Loucy (cell line): ENCODE measurements around the gene UBL4B.

Experiments
- CTCF ChIP-seq: fragments of 200-600 bp; sonication (generic); conservative IDR thresholded peaks from 2 replicates; pipeline ENCODE4 v1.5.1; 2014; ENCODE audit warnings: mild to moderate bottlenecking, antibody characterized with exemption, low read length
- EZH2phosphoT487 ChIP-seq: fragments of 200-600 bp; IDR thresholded peaks from 2 replicates; pipeline ENCODE4 v1.6.1; 2018; ENCODE audit warnings: antibody characterized with exemption, mild to moderate bottlenecking, moderate library complexity, borderline replicate concordance

GRCh38 chr1:110118636-110119396 is 6.6 kb downstream of the UBL4B start:
- TF ChIP-seq CTCF (no peak), EZH2phosphoT487 (no peak)
